ENCODE measurements around the gene BACE2. TPM values are rescaled to one million over a fixed set of nuclear protein-coding genes. Genes with fewer than 3 reads are reported as not detected.

The BACE2 gene
- total and polyA plus RNA-seq, 2 of the 13 experiments (the other 11 are each of a cell fraction or from before 2014, with no cell fraction given), result 0.07 to 0.11 TPM

GRCh38 chr21:41322496-41323382 is 154.8 kb downstream of the BACE2 start (continued):
- TF ChIP-seq, protein P1, sequence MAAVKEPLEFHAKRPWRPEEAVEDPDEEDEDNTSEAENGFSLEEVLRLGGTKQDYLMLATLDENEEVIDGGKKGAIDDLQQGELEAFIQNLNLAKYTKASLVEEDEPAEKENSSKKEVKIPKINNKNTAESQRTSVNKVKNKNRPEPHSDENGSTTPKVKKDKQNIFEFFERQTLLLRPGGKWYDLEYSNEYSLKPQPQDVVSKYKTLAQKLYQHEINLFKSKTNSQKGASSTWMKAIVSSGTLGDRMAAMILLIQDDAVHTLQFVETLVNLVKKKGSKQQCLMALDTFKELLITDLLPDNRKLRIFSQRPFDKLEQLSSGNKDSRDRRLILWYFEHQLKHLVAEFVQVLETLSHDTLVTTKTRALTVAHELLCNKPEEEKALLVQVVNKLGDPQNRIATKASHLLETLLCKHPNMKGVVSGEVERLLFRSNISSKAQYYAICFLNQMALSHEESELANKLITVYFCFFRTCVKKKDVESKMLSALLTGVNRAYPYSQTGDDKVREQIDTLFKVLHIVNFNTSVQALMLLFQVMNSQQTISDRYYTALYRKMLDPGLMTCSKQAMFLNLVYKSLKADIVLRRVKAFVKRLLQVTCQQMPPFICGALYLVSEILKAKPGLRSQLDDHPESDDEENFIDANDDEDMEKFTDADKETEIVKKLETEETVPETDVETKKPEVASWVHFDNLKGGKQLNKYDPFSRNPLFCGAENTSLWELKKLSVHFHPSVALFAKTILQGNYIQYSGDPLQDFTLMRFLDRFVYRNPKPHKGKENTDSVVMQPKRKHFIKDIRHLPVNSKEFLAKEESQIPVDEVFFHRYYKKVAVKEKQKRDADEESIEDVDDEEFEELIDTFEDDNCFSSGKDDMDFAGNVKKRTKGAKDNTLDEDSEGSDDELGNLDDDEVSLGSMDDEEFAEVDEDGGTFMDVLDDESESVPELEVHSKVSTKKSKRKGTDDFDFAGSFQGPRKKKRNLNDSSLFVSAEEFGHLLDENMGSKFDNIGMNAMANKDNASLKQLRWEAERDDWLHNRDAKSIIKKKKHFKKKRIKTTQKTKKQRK (IDR thresholded peaks at IDR 0.05; ENCODE audit: low read length), result no peak
- TF ChIP-seq PAWR (CRISPR knock-in tag; IDR thresholded peaks at IDR 0.05; ENCODE audit: borderline replicate concordance) (no peak), ZBTB20 (CRISPR knock-in tag; IDR thresholded peaks at IDR 0.05; ENCODE audit: borderline replicate concordance, low read depth) (peak; percentile 87), SRF (IDR thresholded peaks at IDR 0.05; ENCODE audit: low read depth, low read length) (no peak), ZNF614 (CRISPR knock-in tag; IDR thresholded peaks at IDR 0.05; ENCODE audit: borderline replicate concordance) (peak; percentile 73), ZNF207 (IDR thresholded peaks at IDR 0.05; ENCODE audit: borderline replicate concordance) (no peak), NBN (conservative IDR thresholded peaks at IDR 0.05) (no peak), MBNL3 (CRISPR knock-in tag; conservative IDR thresholded peaks at IDR 0.05) (no peak), FOXO1 (CRISPR knock-in tag; IDR thresholded peaks at IDR 0.05) (peak; percentile 94), RBM39 (IDR thresholded peaks at IDR 0.05; ENCODE audit: low read depth, low read length, poor library complexity, severe bottlenecking) (no peak), RBM22 (optimal IDR thresholded peaks at IDR 0.05; ENCODE audit: low read length) (no peak), ZNF788 (CRISPR knock-in tag; IDR thresholded peaks at IDR 0.05; ENCODE audit: borderline replicate concordance) (peak; percentile 67; the same call in 1 of the 2 replicates), ZSCAN29 (CRISPR knock-in tag; conservative IDR thresholded peaks at IDR 0.05) (no peak; the same call in 1 of the 2 replicates), MTF1 (CRISPR knock-in tag; IDR thresholded peaks at IDR 0.05) (no peak), KDM6A (CRISPR knock-in tag; IDR thresholded peaks at IDR 0.05; ENCODE audit: low read depth) (peak; percentile 96), SIX4 (CRISPR knock-in tag; IDR thresholded peaks at IDR 0.05) (peak; percentile 85), DPF2 (CRISPR knock-in tag; IDR thresholded peaks at IDR 0.05; ENCODE audit: borderline replicate concordance, low read depth) (peak; percentile 93; the same call in 1 of the 2 replicates), SIX1 (CRISPR knock-in tag; IDR thresholded peaks at IDR 0.05; ENCODE audit: borderline replicate concordance) (peak; percentile 63; the same call in 1 of the 2 replicates), ZNF777 (CRISPR knock-in tag; IDR thresholded peaks at IDR 0.05) (no peak; the same call in none of the 2 replicates), NFKBIZ (CRISPR knock-in tag; IDR thresholded peaks at IDR 0.05) (peak; percentile 71)
- TF ChIP-seq, protein P2, sequence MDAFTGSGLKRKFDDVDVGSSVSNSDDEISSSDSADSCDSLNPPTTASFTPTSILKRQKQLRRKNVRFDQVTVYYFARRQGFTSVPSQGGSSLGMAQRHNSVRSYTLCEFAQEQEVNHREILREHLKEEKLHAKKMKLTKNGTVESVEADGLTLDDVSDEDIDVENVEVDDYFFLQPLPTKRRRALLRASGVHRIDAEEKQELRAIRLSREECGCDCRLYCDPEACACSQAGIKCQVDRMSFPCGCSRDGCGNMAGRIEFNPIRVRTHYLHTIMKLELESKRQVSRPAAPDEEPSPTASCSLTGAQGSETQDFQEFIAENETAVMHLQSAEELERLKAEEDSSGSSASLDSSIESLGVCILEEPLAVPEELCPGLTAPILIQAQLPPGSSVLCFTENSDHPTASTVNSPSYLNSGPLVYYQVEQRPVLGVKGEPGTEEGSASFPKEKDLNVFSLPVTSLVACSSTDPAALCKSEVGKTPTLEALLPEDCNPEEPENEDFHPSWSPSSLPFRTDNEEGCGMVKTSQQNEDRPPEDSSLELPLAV (CRISPR knock-in tag; conservative IDR thresholded peaks at IDR 0.05; ENCODE audit: low read depth), result no peak
- TF ChIP-seq, protein P3, sequence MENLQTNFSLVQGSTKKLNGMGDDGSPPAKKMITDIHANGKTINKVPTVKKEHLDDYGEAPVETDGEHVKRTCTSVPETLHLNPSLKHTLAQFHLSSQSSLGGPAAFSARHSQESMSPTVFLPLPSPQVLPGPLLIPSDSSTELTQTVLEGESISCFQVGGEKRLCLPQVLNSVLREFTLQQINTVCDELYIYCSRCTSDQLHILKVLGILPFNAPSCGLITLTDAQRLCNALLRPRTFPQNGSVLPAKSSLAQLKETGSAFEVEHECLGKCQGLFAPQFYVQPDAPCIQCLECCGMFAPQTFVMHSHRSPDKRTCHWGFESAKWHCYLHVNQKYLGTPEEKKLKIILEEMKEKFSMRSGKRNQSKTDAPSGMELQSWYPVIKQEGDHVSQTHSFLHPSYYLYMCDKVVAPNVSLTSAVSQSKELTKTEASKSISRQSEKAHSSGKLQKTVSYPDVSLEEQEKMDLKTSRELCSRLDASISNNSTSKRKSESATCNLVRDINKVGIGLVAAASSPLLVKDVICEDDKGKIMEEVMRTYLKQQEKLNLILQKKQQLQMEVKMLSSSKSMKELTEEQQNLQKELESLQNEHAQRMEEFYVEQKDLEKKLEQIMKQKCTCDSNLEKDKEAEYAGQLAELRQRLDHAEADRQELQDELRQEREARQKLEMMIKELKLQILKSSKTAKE (CRISPR knock-in tag; IDR thresholded peaks at IDR 0.05; ENCODE audit: borderline replicate concordance), result peak; percentile 88
